GM18511 (cell line): ENCODE measurements around the gene CIITA.
"Not testable (repeated sequence)": the region's sequence is repeated elsewhere in the genome, so short reads cannot be mapped to it uniquely, and the experiment has no call there.

Experiments used
- ATAC-seq: cut with Tn5 transposase; IDR thresholded peaks from one replicate; pipeline ENCODE4 v1.9.1; 2021; ENCODE audit warnings: mild to moderate bottlenecking, moderate library complexity; ENCODE audit not compliant: unreplicated experiment

The CIITA gene

GRCh38 chr16:10919003-10919351 is 42.0 kb downstream of the CIITA start:
- ATAC-seq, result no peak

GRCh38 chr16:10920726-10921427 is 43.9 kb downstream of the CIITA start:
- no peak for ATAC-seq

- ATAC-seq, result no peak
Measured at GRCh38 chr16:10921536-10922327, 44.7 kb downstream of the CIITA start.

- ATAC-seq, result no peak
Measured at GRCh38 chr16:10922328-10923145, 45.5 kb downstream of the CIITA start.

- no peak for ATAC-seq
Measured at GRCh38 chr16:10923146-10923649, 46.2 kb downstream of the CIITA start.

- ATAC-seq, result no peak
Measured at GRCh38 chr16:10923650-10924214, 46.7 kb downstream of the CIITA start.

GRCh38 chr16:10925285-10925684 is 48.3 kb downstream of the CIITA start:
- ATAC-seq, result not testable (repeated sequence)

GRCh38 chr16:10926094-10926493 is 49.1 kb downstream of the CIITA start:
- no peak for ATAC-seq

- ATAC-seq, result no peak
Measured at GRCh38 chr16:10926867-10927266, 49.9 kb downstream of the CIITA start.

GRCh38 chr16:10927497-10928112 is 50.6 kb downstream of the CIITA start:
- no peak for ATAC-seq

GRCh38 chr16:10929097-10929496 is 52.1 kb downstream of the CIITA start:
- not testable (repeated sequence) for ATAC-seq

GRCh38 chr16:10929853-10930754 is 53.1 kb downstream of the CIITA start:
- ATAC-seq, result no peak

- no peak for ATAC-seq
Measured at GRCh38 chr16:10930755-10931093, 53.7 kb downstream of the CIITA start.

- ATAC-seq, result no peak
Measured at GRCh38 chr16:10931134-10931533, 54.1 kb downstream of the CIITA start.

GRCh38 chr16:10931977-10932632 is 55.1 kb downstream of the CIITA start:
- no peak for ATAC-seq

GRCh38 chr16:10932959-10933710 is 56.1 kb downstream of the CIITA start:
- no peak for ATAC-seq

- no peak for ATAC-seq
Measured at GRCh38 chr16:10933865-10934264, 56.9 kb downstream of the CIITA start.

GRCh38 chr16:10934325-10935107 is 57.5 kb downstream of the CIITA start:
- ATAC-seq, result no peak
